ENCODE results near the gene FXYD1.

FXYD1 gene

DNA sequence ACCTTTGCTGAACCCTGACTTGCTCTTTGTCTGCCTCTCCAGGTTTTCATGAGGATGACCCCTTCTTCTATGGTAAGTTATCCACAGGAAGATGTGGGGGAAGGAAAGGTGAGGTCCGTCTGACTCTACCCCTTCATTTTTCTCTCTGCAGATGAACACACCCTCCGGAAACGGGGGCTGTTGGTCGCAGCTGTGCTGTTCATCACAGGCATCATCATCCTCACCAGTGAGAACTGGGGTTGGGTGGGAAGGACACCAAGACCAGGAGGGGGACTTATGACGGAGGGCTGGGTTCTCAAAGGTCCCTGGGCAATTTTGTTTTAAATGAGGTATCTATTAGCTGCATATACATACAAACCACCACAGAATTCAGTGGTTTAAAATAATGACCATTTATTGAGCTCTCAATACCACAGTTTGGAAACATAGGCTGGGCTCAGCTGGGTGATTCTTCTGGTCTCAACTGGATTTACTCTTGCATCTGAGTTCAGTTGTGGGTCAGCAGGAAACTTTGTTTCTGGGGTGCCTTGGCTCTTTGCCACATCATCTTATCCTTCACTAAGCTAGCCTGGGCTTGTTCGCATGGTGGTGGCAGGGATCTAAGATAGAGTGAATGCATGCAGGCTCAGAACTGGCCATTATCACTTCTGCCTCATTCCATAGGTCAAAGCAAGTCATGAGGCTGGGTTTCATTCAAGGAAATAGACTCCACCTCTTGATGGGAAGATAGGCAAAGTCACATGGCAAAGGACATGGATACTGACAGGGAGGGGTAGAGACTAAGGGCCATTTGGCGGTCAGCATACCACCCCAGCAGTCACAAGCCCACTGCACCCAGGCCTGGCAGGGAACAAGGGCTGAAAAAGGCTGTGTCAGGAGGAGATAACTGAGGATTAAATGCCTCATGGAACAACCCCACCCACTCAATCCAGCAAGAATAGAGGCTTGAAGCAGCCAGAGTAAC, 27.8 kb downstream of the FXYD1 start:
- DNase-seq (ENCODE audit: low read depth), result no peak
- H3K4me3 ChIP-seq (ENCODE audit: low read length), result no peak overlapping the region

GRCh38 chr19:35167251-35168119, 28.9 kb downstream of the FXYD1 start:
- TF ChIP-seq, protein P1, sequence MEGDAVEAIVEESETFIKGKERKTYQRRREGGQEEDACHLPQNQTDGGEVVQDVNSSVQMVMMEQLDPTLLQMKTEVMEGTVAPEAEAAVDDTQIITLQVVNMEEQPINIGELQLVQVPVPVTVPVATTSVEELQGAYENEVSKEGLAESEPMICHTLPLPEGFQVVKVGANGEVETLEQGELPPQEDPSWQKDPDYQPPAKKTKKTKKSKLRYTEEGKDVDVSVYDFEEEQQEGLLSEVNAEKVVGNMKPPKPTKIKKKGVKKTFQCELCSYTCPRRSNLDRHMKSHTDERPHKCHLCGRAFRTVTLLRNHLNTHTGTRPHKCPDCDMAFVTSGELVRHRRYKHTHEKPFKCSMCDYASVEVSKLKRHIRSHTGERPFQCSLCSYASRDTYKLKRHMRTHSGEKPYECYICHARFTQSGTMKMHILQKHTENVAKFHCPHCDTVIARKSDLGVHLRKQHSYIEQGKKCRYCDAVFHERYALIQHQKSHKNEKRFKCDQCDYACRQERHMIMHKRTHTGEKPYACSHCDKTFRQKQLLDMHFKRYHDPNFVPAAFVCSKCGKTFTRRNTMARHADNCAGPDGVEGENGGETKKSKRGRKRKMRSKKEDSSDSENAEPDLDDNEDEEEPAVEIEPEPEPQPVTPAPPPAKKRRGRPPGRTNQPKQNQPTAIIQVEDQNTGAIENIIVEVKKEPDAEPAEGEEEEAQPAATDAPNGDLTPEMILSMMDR (conservative IDR thresholded peaks at IDR 0.05; ENCODE audit: low read depth, low read length), result no peak
- no peak overlapping the region for H3K4me3 ChIP-seq (ENCODE audit: low read length)
- DNase-seq (ENCODE audit: low read depth), result no peak

More for the DNA sequence above, 27.8 kb downstream of the FXYD1 start:
- TF ChIP-seq, protein P1 (conservative IDR thresholded peaks at IDR 0.05; ENCODE audit: low read depth, low read length), result no peak

DNA sequence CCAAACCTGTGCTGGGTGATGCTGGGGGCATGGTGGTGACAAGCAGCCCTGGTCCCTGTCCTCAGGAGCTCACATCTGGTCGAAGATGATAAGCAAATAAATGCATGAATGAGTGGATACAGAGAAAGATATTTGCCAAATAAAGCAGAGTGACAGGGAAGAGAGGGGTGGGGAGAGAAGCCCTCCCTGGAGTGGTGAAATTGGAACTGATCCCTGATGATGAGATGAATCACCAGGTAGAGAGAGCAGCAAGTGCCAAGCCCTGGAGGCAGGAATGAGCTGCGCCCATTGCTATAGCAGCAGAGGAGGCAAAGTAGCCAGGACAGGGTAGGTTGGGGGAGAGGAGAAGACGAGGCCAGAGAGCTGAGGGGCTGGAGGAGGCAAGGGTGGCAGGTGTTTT, 29.6 kb downstream of the FXYD1 start:
- H3K4me3 ChIP-seq (ENCODE audit: low read length), result no peak overlapping the region
- DNase-seq (ENCODE audit: low read depth), result no peak
- TF ChIP-seq, protein P1 (conservative IDR thresholded peaks at IDR 0.05; ENCODE audit: low read depth, low read length), result no peak

DNA sequence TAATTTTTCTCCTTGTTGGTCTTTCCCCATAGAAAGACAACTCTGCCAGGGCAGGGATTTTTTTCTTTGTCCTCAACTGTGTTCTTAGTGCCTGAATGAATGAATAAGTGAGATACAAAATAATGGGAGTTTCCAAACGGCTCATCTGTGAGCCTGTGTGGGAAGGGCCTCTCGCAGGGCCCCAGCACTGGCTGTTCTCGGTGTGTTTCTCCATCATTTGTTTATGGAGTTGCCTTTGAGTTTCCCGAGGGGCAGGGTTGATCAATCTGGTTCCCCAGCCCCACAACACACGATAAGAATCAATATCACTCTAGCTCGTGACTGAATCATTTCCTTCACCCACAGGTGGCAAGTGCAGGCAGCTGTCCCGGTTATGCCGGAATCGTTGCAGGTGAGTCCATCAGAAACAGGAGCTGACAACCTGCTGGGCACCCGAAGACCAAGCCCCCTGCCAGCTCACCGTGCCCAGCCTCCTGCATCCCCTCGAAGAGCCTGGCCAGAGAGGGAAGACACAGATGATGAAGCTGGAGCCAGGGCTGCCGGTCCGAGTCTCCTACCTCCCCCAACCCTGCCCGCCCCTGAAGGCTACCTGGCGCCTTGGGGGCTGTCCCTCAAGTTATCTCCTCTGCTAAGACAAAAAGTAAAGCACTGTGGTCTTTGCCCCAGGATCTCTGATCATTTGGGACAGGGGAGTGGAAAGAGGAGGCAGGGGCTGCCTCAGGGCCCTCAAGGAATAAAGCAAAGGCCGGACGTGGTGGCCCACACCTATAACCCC, 30.8 kb downstream of the FXYD1 start:
- TF ChIP-seq, protein P1 (conservative IDR thresholded peaks at IDR 0.05; ENCODE audit: low read depth, low read length), result no peak
- no peak overlapping the region for H3K4me3 ChIP-seq (ENCODE audit: low read length)

GRCh38 chr19:35170359-35171061, 31.9 kb downstream of the FXYD1 start:
- H3K4me3 ChIP-seq (ENCODE audit: low read length), result no peak overlapping the region
- TF ChIP-seq, protein P1 (conservative IDR thresholded peaks at IDR 0.05; ENCODE audit: low read depth, low read length), result no peak
- no peak for DNase-seq (ENCODE audit: low read depth)

More for the DNA sequence above, 30.8 kb downstream of the FXYD1 start:
- no peak for DNase-seq (ENCODE audit: low read depth)

- TF ChIP-seq, protein P1 (conservative IDR thresholded peaks at IDR 0.05; ENCODE audit: low read depth, low read length), result no peak
- DNase-seq (ENCODE audit: low read depth), result no peak
- H3K4me3 ChIP-seq (ENCODE audit: low read length), result no peak overlapping the region
These were observed 33.1 kb downstream of the FXYD1 start for GRCh38 chr19:35171730-35172129.

Measured in retinal pigment epithelial cell (primary cell).